Fibroblast of lung (primary cell): Measurements from ENCODE around the gene COMP. TPM values are rescaled to one million over a fixed set of nuclear protein-coding genes. Genes with fewer than 3 reads are reported as not detected.
"Not testable (repeated sequence)": the region's sequence is repeated elsewhere in the genome, so short reads cannot be mapped to it uniquely, and the experiment has no call there.

ENCODE experiments used
- DNase-seq, 2 donors: peaks; one replicate each; pipeline versions ENCODE4 v3.0.0 to v3.0.0-alpha.2; 2010; ENCODE audit warnings: low read depth in 2 of 2
- H2AFZ ChIP-seq: 2 replicates; pipeline ENCODE4 v1.5.1; 2012; ENCODE audit warnings: low read length, control low read depth, inconsistent platforms
- H3K27ac ChIP-seq: 2 replicates; pipeline ENCODE4 v1.5.1; 2011; ENCODE audit warnings: low read length, control low read depth; ENCODE audit not compliant: insufficient read depth
- H3K27me3 ChIP-seq: 2 replicates; pipeline ENCODE4 v1.5.1; 2011; ENCODE audit warnings: mild to moderate bottlenecking, low read length; ENCODE audit not compliant: control insufficient read depth, insufficient read depth
- H3K36me3 ChIP-seq: 2 replicates; pipeline ENCODE4 v1.5.1; 2011; ENCODE audit warnings: low read length; ENCODE audit not compliant: control insufficient read depth, insufficient read depth
- H3K4me1 ChIP-seq: 2 replicates; pipeline ENCODE4 v1.5.1; 2011; ENCODE audit warnings: low read length; ENCODE audit not compliant: control insufficient read depth, insufficient read depth; ENCODE audit errors: extremely low read depth
- H3K4me2 ChIP-seq: 2 replicates; pipeline ENCODE4 v1.5.1; 2011; ENCODE audit warnings: low read length, control low read depth; ENCODE audit not compliant: insufficient read depth; ENCODE audit errors: extremely low read depth
- H3K4me3 ChIP-seq, 4 experiments: fragments of 200-600 bp in 1 of 4; sonication (generic) in 1 of 4; replicated peaks in 1 of 4; 2 replicates each; pipeline ENCODE4 v1.5.1; 2011 to 2016; ENCODE audit warnings: low read length in 4 of 4, low read depth in 3 of 4, mild to moderate bottlenecking in 3 of 4, control low read depth in 2 of 4, inconsistent platforms in 1 of 4, mixed read lengths in 1 of 4; ENCODE audit not compliant: insufficient read depth in 1 of 4; ENCODE audit errors: control extremely low read depth in 1 of 4
- H3K79me2 ChIP-seq: 2 replicates; pipeline ENCODE4 v1.5.1; 2012; ENCODE audit warnings: mild to moderate bottlenecking, low read length, inconsistent platforms; ENCODE audit not compliant: control insufficient read depth, insufficient read depth
- H3K9ac ChIP-seq: 2 replicates; pipeline ENCODE4 v1.5.1; 2011; ENCODE audit warnings: mild to moderate bottlenecking, low read length, control low read depth; ENCODE audit not compliant: insufficient read depth
- H3K9me3 ChIP-seq: 2 replicates; pipeline ENCODE4 v1.5.1; 2012; ENCODE audit warnings: low read depth, low read length; ENCODE audit not compliant: control insufficient read depth, insufficient read depth
- H4K20me1 ChIP-seq: 2 replicates; pipeline ENCODE4 v1.5.1; 2011; ENCODE audit warnings: low read length; ENCODE audit not compliant: control insufficient read depth, insufficient read depth; ENCODE audit errors: extremely low read depth
- EZH2 ChIP-seq: IDR thresholded peaks from 2 replicates; pipeline ENCODE4 v1.5.1; 2012; ENCODE audit warnings: low read length, control low read depth, mild to moderate bottlenecking; ENCODE audit errors: missing control alignments
- polyA plus RNA-seq, 2 donors: library from polyadenylated mRNA; depleted of rRNA in 1 of 2; stranded (reverse) in 1 of 2; unstranded in 1 of 2; fragments of >200 nt; gene quantifications; 2 replicates each; pipeline ENCODE4 v1.2.1, GENCODE V29; 2011 to 2012; ENCODE audit warnings: missing spikeins in 1 of 2
- total RNA-seq: library from RNA; depleted of rRNA; stranded (reverse); fragments of >200 nt; gene quantifications from 2 replicates; pipeline ENCODE4 v1.2.1, GENCODE V29; 2014
- TF ChIP-seq, protein P1 (sequence below), 2 donors: IDR thresholded peaks in 1 of 2; conservative IDR thresholded peaks in 1 of 2; 1 replicate in 1 of 2; 2 replicates in 1 of 2; pipeline ENCODE4 v1.5.1; 2011 to 2012; ENCODE audit warnings: low read length in 2 of 2, control low read depth in 1 of 2, inconsistent platforms in 1 of 2, low read depth in 1 of 2, mild to moderate bottlenecking in 1 of 2

Gene COMP
- total and polyA plus RNA-seq, 2 donors (not counting 1 experiment from before 2014, with no cell fraction given): 0.05 to 0.17 TPM

DNA sequence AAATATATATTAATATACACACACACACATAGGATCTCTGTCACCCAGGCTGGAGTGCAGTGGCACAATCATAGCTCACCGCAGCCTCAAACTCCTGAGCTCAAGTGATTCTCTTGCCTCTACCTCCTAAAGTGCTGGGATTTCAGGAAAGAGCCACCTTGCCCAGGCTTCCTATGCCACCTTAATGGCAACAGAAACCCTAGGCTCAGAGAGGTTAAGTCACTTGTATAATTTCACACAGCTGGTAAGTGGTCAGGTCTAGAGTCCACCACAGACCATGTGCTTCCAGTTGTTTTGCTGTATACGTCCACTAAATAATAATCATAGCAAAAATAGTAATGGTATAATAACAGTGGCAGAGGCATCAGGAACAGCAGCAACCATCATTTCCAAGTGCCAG lies 39.4 kb upstream of the COMP start:
- Histone ChIP-seq H3K36me3 (no peaks in the 10 kb centered on the region), H3K27me3 (no peaks in the 10 kb centered on the region), H3K4me1 (peaks cover 4% of the 10 kb centered on the region), H4K20me1 (peaks cover 4% of the 10 kb centered on the region), H3K4me3 (no peak overlapping the region), H3K9ac (no peak overlapping the region), H2AFZ (no peak overlapping the region), H3K4me2 (no peak overlapping the region), H3K27ac (no peak overlapping the region), H3K9me3 (no peaks in the 10 kb centered on the region), H3K79me2 (peaks cover 35% of the 10 kb centered on the region)
- TF ChIP-seq EZH2: no peak
- TF ChIP-seq, protein P1, sequence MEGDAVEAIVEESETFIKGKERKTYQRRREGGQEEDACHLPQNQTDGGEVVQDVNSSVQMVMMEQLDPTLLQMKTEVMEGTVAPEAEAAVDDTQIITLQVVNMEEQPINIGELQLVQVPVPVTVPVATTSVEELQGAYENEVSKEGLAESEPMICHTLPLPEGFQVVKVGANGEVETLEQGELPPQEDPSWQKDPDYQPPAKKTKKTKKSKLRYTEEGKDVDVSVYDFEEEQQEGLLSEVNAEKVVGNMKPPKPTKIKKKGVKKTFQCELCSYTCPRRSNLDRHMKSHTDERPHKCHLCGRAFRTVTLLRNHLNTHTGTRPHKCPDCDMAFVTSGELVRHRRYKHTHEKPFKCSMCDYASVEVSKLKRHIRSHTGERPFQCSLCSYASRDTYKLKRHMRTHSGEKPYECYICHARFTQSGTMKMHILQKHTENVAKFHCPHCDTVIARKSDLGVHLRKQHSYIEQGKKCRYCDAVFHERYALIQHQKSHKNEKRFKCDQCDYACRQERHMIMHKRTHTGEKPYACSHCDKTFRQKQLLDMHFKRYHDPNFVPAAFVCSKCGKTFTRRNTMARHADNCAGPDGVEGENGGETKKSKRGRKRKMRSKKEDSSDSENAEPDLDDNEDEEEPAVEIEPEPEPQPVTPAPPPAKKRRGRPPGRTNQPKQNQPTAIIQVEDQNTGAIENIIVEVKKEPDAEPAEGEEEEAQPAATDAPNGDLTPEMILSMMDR (conservative IDR thresholded peaks at IDR 0.05 in 1 of 2, IDR thresholded peaks at IDR 0.05 in 1 of 2; ENCODE audit: low read depth in 1 of 2, low read length in 2 of 2): no peak
- DNase-seq: no peak

DNA sequence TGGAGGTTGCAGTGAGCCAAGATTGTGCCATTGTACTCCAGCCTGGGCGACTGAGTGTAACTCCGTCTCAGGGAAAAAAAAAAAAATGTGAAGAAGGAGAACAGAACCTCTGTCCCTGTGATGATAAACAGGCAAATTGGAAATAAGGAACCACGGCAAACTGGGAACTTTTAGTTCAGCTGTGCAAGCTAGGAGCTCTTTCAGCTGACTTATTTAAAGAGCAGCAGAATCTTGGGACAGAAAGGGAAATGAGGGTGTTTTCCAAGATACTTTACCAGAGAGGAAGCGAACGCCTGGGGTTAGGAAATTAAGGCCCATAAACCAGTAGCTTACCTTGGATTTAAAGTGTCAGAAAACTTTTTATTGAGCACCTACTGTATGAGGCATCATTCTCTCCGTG lies 37.7 kb upstream of the COMP start:
- no peak for DNase-seq
- H3K27me3 ChIP-seq: no peaks in the 10 kb centered on the region
- H3K36me3 ChIP-seq: no peaks in the 10 kb centered on the region
- peaks cover 4% of the 10 kb centered on the region for H4K20me1 ChIP-seq
- TF ChIP-seq, protein P1 (conservative IDR thresholded peaks at IDR 0.05 in 1 of 2, IDR thresholded peaks at IDR 0.05 in 1 of 2; ENCODE audit: low read depth in 1 of 2, low read length in 2 of 2): no peak
- no peak for TF ChIP-seq EZH2
- H3K4me1 ChIP-seq: peaks cover 3% of the 10 kb centered on the region
- H3K4me2 ChIP-seq: no peak overlapping the region
- H3K27ac ChIP-seq: no peak overlapping the region
- no peak overlapping the region for H3K4me3 ChIP-seq
- H2AFZ ChIP-seq: no peak overlapping the region
- H3K9me3 ChIP-seq: no peaks in the 10 kb centered on the region
- H3K9ac ChIP-seq: no peak overlapping the region
- H3K79me2 ChIP-seq: peaks cover 18% of the 10 kb centered on the region

DNA sequence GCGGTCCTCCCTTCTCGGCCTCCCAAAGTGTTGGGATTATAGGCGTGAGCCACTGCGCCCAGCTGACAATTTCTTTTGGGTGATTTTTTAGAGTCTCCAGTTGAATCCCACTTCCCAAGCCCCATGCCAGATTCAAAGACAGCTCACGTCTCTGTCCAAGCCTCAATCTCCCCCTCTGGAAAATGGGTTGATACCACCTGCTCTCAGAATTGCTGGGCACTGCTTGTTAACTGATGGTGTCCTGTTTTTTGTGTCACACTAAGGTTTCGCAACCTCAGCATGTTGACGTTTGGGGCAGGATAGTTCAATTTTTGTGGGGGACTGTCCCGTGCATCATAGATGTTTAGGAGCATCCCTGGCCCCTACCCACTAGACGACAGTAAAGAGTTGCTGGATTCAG lies 26.5 kb upstream of the COMP start:
- DNase-seq: no peak

GRCh38 chr19:18816645-18817044 lies 25.5 kb upstream of the COMP start:
- not testable (repeated sequence) for H3K27me3 ChIP-seq, H3K9ac ChIP-seq, H3K27ac ChIP-seq, H3K36me3 ChIP-seq, H3K4me2 ChIP-seq, H3K4me3 ChIP-seq, H3K79me2 ChIP-seq, H2AFZ ChIP-seq, H4K20me1 ChIP-seq, H3K4me1 ChIP-seq, DNase-seq, H3K9me3 ChIP-seq

More for the DNA sequence above, 26.5 kb upstream of the COMP start:
- no peaks in the 10 kb centered on the region for H3K79me2 ChIP-seq
- H3K4me3 ChIP-seq: no peak overlapping the region
- H3K9me3 ChIP-seq: no peaks in the 10 kb centered on the region
- no peak overlapping the region for H3K27ac ChIP-seq
- H3K9ac ChIP-seq: no peak overlapping the region
- no peaks in the 10 kb centered on the region for H3K36me3 ChIP-seq
- H3K4me2 ChIP-seq: no peak overlapping the region
- no peaks in the 10 kb centered on the region for H4K20me1 ChIP-seq
- no peak overlapping the region for H2AFZ ChIP-seq
- TF ChIP-seq EZH2: no peak
- TF ChIP-seq, protein P1 (conservative IDR thresholded peaks at IDR 0.05 in 1 of 2, IDR thresholded peaks at IDR 0.05 in 1 of 2; ENCODE audit: low read depth in 1 of 2, low read length in 2 of 2): no peak
- no peaks in the 10 kb centered on the region for H3K4me1 ChIP-seq
- peaks cover 7% of the 10 kb centered on the region for H3K27me3 ChIP-seq
